WI38 (cell line): Measurements from ENCODE around the gene SRGAP3.

Experiments
- H3K4me3 ChIP-seq: 2 replicates; pipeline ENCODE4 v1.5.1; 2011; ENCODE audit warnings: low read depth, mild to moderate bottlenecking, control low read depth, low read length
- TF ChIP-seq, protein P1 (sequence below): IDR thresholded peaks from 2 replicates; pipeline ENCODE4 v1.5.1; 2012; ENCODE audit warnings: low read depth, mild to moderate bottlenecking, control low read depth, low read length

The SRGAP3 gene

DNA sequence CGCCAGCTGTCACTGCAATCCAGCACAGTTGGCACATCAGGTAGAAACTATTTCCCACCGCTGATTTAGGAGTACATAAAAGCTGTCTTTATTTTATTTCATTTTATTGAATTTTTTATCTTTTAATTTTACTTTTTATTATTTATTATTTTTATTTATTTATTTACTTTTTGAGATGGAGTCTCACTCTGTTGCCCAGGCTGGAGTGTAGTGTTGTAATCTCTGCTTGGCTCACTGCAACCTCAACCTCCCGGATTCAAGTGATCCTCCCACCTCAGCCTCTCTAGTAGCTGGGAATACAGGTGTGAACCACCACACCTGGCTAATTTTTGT, 31.0 kb downstream of the SRGAP3 start:
- H3K4me3 ChIP-seq, result no peak overlapping the region
- TF ChIP-seq, protein P1, sequence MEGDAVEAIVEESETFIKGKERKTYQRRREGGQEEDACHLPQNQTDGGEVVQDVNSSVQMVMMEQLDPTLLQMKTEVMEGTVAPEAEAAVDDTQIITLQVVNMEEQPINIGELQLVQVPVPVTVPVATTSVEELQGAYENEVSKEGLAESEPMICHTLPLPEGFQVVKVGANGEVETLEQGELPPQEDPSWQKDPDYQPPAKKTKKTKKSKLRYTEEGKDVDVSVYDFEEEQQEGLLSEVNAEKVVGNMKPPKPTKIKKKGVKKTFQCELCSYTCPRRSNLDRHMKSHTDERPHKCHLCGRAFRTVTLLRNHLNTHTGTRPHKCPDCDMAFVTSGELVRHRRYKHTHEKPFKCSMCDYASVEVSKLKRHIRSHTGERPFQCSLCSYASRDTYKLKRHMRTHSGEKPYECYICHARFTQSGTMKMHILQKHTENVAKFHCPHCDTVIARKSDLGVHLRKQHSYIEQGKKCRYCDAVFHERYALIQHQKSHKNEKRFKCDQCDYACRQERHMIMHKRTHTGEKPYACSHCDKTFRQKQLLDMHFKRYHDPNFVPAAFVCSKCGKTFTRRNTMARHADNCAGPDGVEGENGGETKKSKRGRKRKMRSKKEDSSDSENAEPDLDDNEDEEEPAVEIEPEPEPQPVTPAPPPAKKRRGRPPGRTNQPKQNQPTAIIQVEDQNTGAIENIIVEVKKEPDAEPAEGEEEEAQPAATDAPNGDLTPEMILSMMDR, result no peak

- TF ChIP-seq, protein P1, result no peak
- H3K4me3 ChIP-seq, result no peak overlapping the region
These were observed 31.5 kb downstream of the SRGAP3 start for GRCh38 chr3:9217784-9218513.

DNA sequence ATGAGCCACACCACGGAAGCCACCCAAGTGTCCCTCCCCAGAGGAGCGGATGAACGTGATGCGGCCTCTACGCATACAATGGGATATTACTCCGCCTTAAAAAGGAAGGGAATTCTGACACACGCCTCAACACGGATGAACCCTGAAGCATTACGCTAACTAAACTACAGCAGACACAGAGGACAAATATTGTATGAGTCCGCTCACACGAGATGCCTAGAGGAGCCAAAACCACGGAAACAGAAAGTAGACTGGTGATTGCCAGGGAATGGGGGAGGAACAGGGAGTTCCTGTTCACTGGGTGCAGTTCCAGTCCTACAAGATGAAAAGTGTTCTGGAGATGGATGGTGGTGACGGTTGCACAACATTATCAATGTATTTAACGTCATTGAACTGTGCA, 32.7 kb downstream of the SRGAP3 start:
- TF ChIP-seq, protein P1, result no peak
- no peak overlapping the region for H3K4me3 ChIP-seq

GRCh38 chr3:9214599-9214998, 34.8 kb downstream of the SRGAP3 start:
- TF ChIP-seq, protein P1, result no peak
- H3K4me3 ChIP-seq, result no peak overlapping the region

DNA sequence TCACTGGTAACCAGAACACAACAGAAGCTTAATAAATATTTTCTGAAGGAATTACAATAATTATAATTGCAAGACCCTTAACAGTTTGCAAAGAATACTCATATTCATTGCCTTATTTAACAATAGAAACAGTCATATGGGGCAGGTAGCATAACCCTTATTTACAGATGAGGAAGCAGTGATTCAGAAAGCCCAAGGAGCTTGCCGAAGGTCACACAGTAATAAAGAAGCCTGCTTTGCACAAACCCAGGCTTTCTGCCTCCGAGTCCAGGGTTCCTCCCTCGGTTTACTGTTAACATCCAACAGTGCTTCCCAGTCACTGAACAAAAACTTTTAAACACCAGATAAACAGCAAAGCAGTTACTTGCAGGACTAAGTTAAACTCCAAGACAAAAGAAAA, 35.3 kb downstream of the SRGAP3 start:
- TF ChIP-seq, protein P1, result no peak
- H3K4me3 ChIP-seq, result no peak overlapping the region

DNA sequence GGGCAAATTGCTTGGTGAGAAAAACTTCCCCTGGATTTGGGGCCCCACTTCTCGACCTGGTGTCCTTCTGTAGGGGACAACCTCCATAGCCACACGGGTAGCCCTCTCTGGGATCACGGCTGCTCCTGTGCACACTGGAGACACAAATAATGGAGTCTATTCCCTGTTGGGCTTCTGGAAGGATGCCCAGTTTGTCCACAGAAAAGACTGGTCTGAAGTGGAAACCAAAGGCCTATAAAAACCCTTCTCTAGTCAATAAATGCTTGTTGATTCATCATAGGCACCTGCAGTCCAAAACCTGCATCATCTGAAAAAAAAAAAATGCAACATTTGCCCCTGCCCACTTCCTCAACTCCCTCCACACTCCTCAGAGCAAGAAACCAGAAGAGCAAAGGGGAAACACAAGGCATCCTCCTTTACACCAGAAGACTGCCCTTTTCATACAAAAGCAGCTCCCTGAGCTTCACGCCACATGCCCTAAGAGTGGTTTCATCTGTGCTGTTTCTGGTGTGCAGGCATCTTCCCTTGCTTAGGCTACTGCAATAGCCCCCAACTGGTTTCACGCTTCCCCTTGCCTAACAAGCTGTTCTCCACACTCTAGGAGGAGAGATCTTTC, 36.3 kb downstream of the SRGAP3 start:
- H3K4me3 ChIP-seq, result no peak overlapping the region
- TF ChIP-seq, protein P1, result no peak

DNA sequence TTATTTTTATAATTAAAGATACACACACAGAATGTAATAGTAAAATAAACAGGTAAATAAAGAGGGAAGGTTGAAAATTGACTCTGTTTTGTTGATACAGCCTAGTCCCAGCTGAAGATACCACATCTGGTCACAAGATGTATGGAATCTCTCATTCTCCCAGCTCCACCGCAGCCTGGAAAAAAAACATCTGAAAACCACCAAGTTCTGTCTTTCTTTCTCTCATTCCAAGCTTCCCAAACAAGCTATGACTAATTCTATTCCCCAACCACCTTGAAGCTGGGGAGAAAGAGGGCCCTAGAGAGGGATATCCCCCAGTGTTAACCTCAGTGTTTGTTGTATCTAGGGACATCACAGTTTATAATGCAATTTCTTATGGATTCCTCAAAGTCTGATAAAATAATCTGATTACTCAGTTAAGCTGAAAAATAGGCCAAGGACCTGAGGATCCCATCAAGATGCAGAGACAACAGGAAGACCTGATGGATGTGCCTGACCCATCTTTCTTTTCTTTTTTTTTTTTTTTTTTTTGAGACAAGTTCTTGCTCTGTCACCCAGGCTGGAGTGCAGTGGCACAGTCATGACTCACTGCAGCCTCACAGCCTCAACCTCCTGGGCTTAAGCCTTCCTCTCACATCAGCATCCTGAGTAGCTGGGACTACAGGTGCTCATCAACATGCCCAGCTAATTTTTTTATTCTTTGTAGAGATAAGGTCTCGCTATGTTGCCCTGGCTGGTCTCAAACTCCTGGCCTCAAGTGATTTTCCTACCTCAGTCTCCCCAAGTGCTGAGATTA, 38.1 kb downstream of the SRGAP3 start:
- TF ChIP-seq, protein P1, result no peak
- no peak overlapping the region for H3K4me3 ChIP-seq
